Measurements from ENCODE around the gene PLCD1.
"Not testable (repeated sequence)": the region's sequence is repeated elsewhere in the genome, so short reads cannot be mapped to it uniquely, and the experiment has no call there.

PLCD1 gene

GRCh38 chr3:37988931-37989525 lies 40.4 kb downstream of the PLCD1 start:
- DNase-seq (ENCODE audit: low read depth): no peak
- no peak for TF ChIP-seq CTCF (conservative IDR thresholded peaks at IDR 0.05; ENCODE audit: low read length)

GRCh38 chr3:37988376-37988775 lies 41.1 kb downstream of the PLCD1 start:
- not testable (repeated sequence) for H3K4me3 ChIP-seq (ENCODE audit: low read length); DNase-seq (ENCODE audit: low read depth)

More at GRCh38 chr3:37988931-37989525, 40.4 kb downstream of the PLCD1 start:
- H3K4me3 ChIP-seq (ENCODE audit: low read length): no peak overlapping the region

- no peak for DNase-seq (ENCODE audit: low read depth)
- no peak for TF ChIP-seq CTCF (conservative IDR thresholded peaks at IDR 0.05; ENCODE audit: low read length)
- no peak overlapping the region for H3K4me3 ChIP-seq (ENCODE audit: low read length)
Measured at GRCh38 chr3:37987751-37988179, 41.7 kb downstream of the PLCD1 start.

- no peak for TF ChIP-seq CTCF (conservative IDR thresholded peaks at IDR 0.05; ENCODE audit: low read length)
- no peak for DNase-seq (ENCODE audit: low read depth)
- H3K4me3 ChIP-seq (ENCODE audit: low read length): no peak overlapping the region
Measured at GRCh38 chr3:37987315-37987697, 42.1 kb downstream of the PLCD1 start.

- DNase-seq (ENCODE audit: low read depth): no peak
- TF ChIP-seq CTCF (conservative IDR thresholded peaks at IDR 0.05; ENCODE audit: low read length): no peak
- no peak overlapping the region for H3K4me3 ChIP-seq (ENCODE audit: low read length)
Measured at GRCh38 chr3:37986479-37987314, 42.7 kb downstream of the PLCD1 start.

GRCh38 chr3:37985637-37986320 lies 43.7 kb downstream of the PLCD1 start:
- no peak overlapping the region for H3K4me3 ChIP-seq (ENCODE audit: low read length)
- peak; percentile 43 for DNase-seq (ENCODE audit: low read depth)
- no peak for TF ChIP-seq CTCF (conservative IDR thresholded peaks at IDR 0.05; ENCODE audit: low read length)

GRCh38 chr3:37984596-37984995 lies 44.8 kb downstream of the PLCD1 start:
- TF ChIP-seq CTCF (conservative IDR thresholded peaks at IDR 0.05; ENCODE audit: low read length): no peak
- no peak for DNase-seq (ENCODE audit: low read depth)
- H3K4me3 ChIP-seq (ENCODE audit: low read length): no peak overlapping the region

Data from AG10803 (cell line).